Endothelial cell of umbilical vein (primary cell): ENCODE results near the gene CTNND2. TPM values are rescaled to one million over a fixed set of nuclear protein-coding genes. Genes with fewer than 3 reads are reported as not detected.

ENCODE experiments used
- BruUV-seq: library from RNA; stranded (reverse); fragments of 400-500 nt; replicated peaks from 2 replicates; lab custom pipeline; 2021; lab: Mats Ljungman, UMichigan
- CTCF ChIA-PET: fragments of 300-600, 350-600 bp; sonication (Branson Sonifier 250); formaldehyde crosslinking; loops from one replicate; lab custom pipeline; 2021; ENCODE audit warnings: antibody characterized with exemption, inconsistent platforms; lab: Charles Lee
- POLR2A ChIA-PET: fragments of 300-600, 350-600 bp; sonication (Branson Sonifier 250); formaldehyde crosslinking; loops from one replicate; lab custom pipeline; 2021; ENCODE audit warnings: antibody characterized with exemption, inconsistent platforms; lab: Charles Lee
- DNase-seq: peaks from one replicate; pipeline ENCODE4 v3.0.0-alpha.2; 2011; ENCODE audit warnings: low read depth, low spot score
- FAIRE-seq: peaks from 2 replicates; lab custom pipeline; 2011; peaks lifted over from hg19 to GRCh38; lab: Jason Lieb, UNC
- H2AFZ ChIP-seq: 2 replicates; pipeline ENCODE4 v1.6.0; 2012; ENCODE audit warnings: low read depth, low read length, control low read depth, inconsistent platforms
- H3K27ac ChIP-seq: 2 replicates; pipeline ENCODE4 v1.5.1; 2011; ENCODE audit warnings: low read depth, mild to moderate bottlenecking, control low read depth, low read length, moderate library complexity; ENCODE audit not compliant: insufficient read depth
- H3K27me3 ChIP-seq, 2 experiments: 2 replicates each; pipeline versions ENCODE4 v1.6.0 to v1.6.1; 2011; ENCODE audit warnings: low read length in 2 of 2, mixed read lengths in 1 of 2; ENCODE audit not compliant: control insufficient read depth in 2 of 2, insufficient read depth in 2 of 2
- H3K36me3 ChIP-seq, 2 experiments: 2 replicates in 1 of 2; 3 replicates in 1 of 2; pipeline ENCODE4 v1.5.1; 2011; ENCODE audit warnings: low read length in 2 of 2, mild to moderate bottlenecking in 1 of 2, moderate library complexity in 1 of 2; ENCODE audit not compliant: control insufficient read depth in 2 of 2, insufficient read depth in 2 of 2; ENCODE audit errors: extremely low read depth in 1 of 2
- H3K4me1 ChIP-seq: 3 replicates; pipeline ENCODE4 v1.5.1; 2011; ENCODE audit warnings: mild to moderate bottlenecking, low read length; ENCODE audit not compliant: control insufficient read depth, insufficient read depth; ENCODE audit errors: extremely low read depth
- H3K4me2 ChIP-seq: 2 replicates; pipeline ENCODE4 v1.6.1; 2011; ENCODE audit warnings: low read length, control low read depth, mixed read lengths; ENCODE audit not compliant: insufficient read depth
- H3K4me3 ChIP-seq, 3 experiments: fragments of 200-600 bp in 1 of 3; sonication (generic), shearing (Covaris generic) in 1 of 3; replicated peaks in 1 of 3; 2 replicates each; pipeline ENCODE4 v1.5.1; 2011 to 2016; ENCODE audit warnings: control low read depth in 3 of 3, low read length in 3 of 3, mild to moderate bottlenecking in 2 of 3, inconsistent platforms in 1 of 3, low read depth in 1 of 3, moderate library complexity in 1 of 3; ENCODE audit not compliant: insufficient read depth in 1 of 3
- H3K79me2 ChIP-seq: 2 replicates; pipeline ENCODE4 v1.6.0; 2012; ENCODE audit warnings: low read length, inconsistent platforms; ENCODE audit not compliant: control insufficient read depth, insufficient read depth
- H3K9ac ChIP-seq: replicated peaks from 2 replicates; pipeline ENCODE3; 2011; ENCODE audit warnings: low read length, control low read depth; ENCODE audit not compliant: insufficient read depth; ENCODE audit errors: extremely low read depth
- H3K9me1 ChIP-seq: replicated peaks from 3 replicates; pipeline ENCODE4 v1.6.0; 2011; ENCODE audit warnings: mild to moderate bottlenecking, low read length; ENCODE audit not compliant: control insufficient read depth, insufficient read depth; ENCODE audit errors: extremely low read depth
- H3K9me3 ChIP-seq: replicated peaks from 2 replicates; pipeline ENCODE4 v1.5.1; 2012; ENCODE audit warnings: low read length, inconsistent platforms; ENCODE audit not compliant: control insufficient read depth, insufficient read depth
- H4K20me1 ChIP-seq: replicated peaks from 2 replicates; pipeline ENCODE3; 2011; ENCODE audit warnings: mild to moderate bottlenecking, low read length; ENCODE audit not compliant: control insufficient read depth, insufficient read depth; ENCODE audit errors: extremely low read depth
- CTCF ChIP-seq, 2 donors: IDR thresholded peaks; 1 replicate in 1 of 2; 2 replicates in 1 of 2; pipeline ENCODE4 v1.5.1; 2011; ENCODE audit warnings: low read length in 2 of 2, mild to moderate bottlenecking in 2 of 2, moderate library complexity in 2 of 2, control low read depth in 1 of 2, inconsistent platforms in 1 of 2, low read depth in 1 of 2; ENCODE audit not compliant: insufficient read depth in 1 of 2; ENCODE audit errors: extremely low read depth in 1 of 2
- EZH2 ChIP-seq: IDR thresholded peaks from 2 replicates; pipeline ENCODE4 v1.6.1; 2012; ENCODE audit warnings: borderline replicate concordance, low read depth, mild to moderate bottlenecking, moderate library complexity, low read length, inconsistent platforms; ENCODE audit not compliant: severe bottlenecking
- FOS ChIP-seq: IDR thresholded peaks from 2 replicates; pipeline ENCODE4 v1.6.1; 2011; ENCODE audit warnings: mild to moderate bottlenecking, low read length, moderate library complexity, borderline replicate concordance; ENCODE audit not compliant: insufficient read depth
- GATA2 ChIP-seq: IDR thresholded peaks from 2 replicates; pipeline ENCODE4 v1.7.0; 2011; ENCODE audit warnings: low read depth, mild to moderate bottlenecking, moderate library complexity, mixed read lengths, low read length; ENCODE audit not compliant: insufficient read length, insufficient read depth
- MAX ChIP-seq: IDR thresholded peaks from 2 replicates; pipeline ENCODE4 v1.6.1; 2011; ENCODE audit not compliant: insufficient read depth, insufficient read length
- MYC ChIP-seq: IDR thresholded peaks from one replicate; pipeline ENCODE4 v1.6.1; 2011; ENCODE audit warnings: mild to moderate bottlenecking, low read depth, low read length
- POLR2A ChIP-seq: IDR thresholded peaks from 2 replicates; pipeline ENCODE4 v1.6.1; 2012; ENCODE audit warnings: low read depth, mild to moderate bottlenecking, control low read depth, low read length
- POLR2AphosphoS5 ChIP-seq: IDR thresholded peaks from 2 replicates; pipeline ENCODE4 v1.6.1; 2012; ENCODE audit warnings: low read depth, mild to moderate bottlenecking, control low read depth, low read length, moderate library complexity; ENCODE audit not compliant: insufficient read depth
- dilution Hi-C: fragments of 300-500 bp; cut with MboI; formaldehyde crosslinking; loops from one replicate; pipeline ENCODE4 v1.15.0; 2019; ENCODE audit warnings: low sequenced_read_pairs; ENCODE audit not compliant: extremely low pct_ligation_motif_present
- intact Hi-C: fragments of 100-400 bp; cut with micrococcal nuclease; formaldehyde crosslinking; loops from one replicate; pipeline ENCODE4 v1.10.0; 2022
- polyA plus RNA-seq, 4 experiments: library from polyadenylated mRNA; depleted of rRNA in 3 of 4; stranded (reverse) in 3 of 4; unstranded in 1 of 4; fragments of >200 nt; gene quantifications; 2 replicates each; pipeline versions ENCODE4 v1.2.1 to v1.2.3, GENCODE V29; 2011 to 2012; ENCODE audit warnings: missing spikeins in 1 of 4
- total RNA-seq: library from RNA; stranded (reverse); gene quantifications from 2 replicates; pipeline ENCODE4 v1.2.3, GENCODE V29; 2021

The CTNND2 gene
- total and polyA plus RNA-seq, 2 donors (not counting 3 experiments of a cell fraction or from before 2014, with no cell fraction given) = not detected

GRCh38 chr5:11522796-11523195 lies 381.4 kb downstream of the CTNND2 start:
- Histone ChIP-seq H3K79me2 (no peaks in the 10 kb centered on the region), H4K20me1 (no peaks in the 10 kb centered on the region), H3K4me1 (no peaks in the 10 kb centered on the region), H3K36me3 (no peaks in the 10 kb centered on the region), H3K9me3 (peaks cover 2% of the 10 kb centered on the region), H3K4me3 (no peak overlapping the region), H3K27ac (no peak overlapping the region), H3K9me1 (no peaks in the 10 kb centered on the region), H3K4me2 (no peak overlapping the region), H3K27me3 (no peaks in the 10 kb centered on the region), H2AFZ (no peak overlapping the region), H3K9ac (no peak overlapping the region)
- dilution Hi-C loops = no loop called here
- no TSS peak for BruUV-seq
- ChIA-PET CTCF (no interaction called here), POLR2A (no interaction called here)
- FAIRE-seq (no peak), DNase-seq (no peak)
- no peak for TF ChIP-seq MAX
- TF ChIP-seq EZH2 = no peak
- TF ChIP-seq POLR2A = no peak
- no peak for TF ChIP-seq GATA2
- no peak for TF ChIP-seq FOS
- no peak for TF ChIP-seq CTCF (IDR thresholded peaks at IDR 0.05; ENCODE audit: extremely low read depth in 1 of 2, insufficient read depth in 1 of 2, low read depth in 1 of 2, low read length in 2 of 2)
- TF ChIP-seq MYC = no peak
- no peak for TF ChIP-seq POLR2AphosphoS5
- intact Hi-C loops = no loop called here
